HFF-Myc (cell line): ENCODE data around the gene KREMEN1.

Experiments used
- DNase-seq: peaks from one replicate; pipeline ENCODE4 v3.0.0-alpha.2; 2011; ENCODE audit warnings: low read depth; ENCODE audit errors: extremely low read depth
- H3K4me3 ChIP-seq: replicated peaks from 2 replicates; pipeline ENCODE4 v1.5.1; 2011; ENCODE audit warnings: low read depth, mild to moderate bottlenecking, control low read depth, low read length
- CTCF ChIP-seq: IDR thresholded peaks from 2 replicates; pipeline ENCODE4 v1.5.1; 2012; ENCODE audit warnings: mild to moderate bottlenecking, low read depth, low read length, control low read depth; ENCODE audit errors: missing control alignments

The KREMEN1 gene

DNA sequence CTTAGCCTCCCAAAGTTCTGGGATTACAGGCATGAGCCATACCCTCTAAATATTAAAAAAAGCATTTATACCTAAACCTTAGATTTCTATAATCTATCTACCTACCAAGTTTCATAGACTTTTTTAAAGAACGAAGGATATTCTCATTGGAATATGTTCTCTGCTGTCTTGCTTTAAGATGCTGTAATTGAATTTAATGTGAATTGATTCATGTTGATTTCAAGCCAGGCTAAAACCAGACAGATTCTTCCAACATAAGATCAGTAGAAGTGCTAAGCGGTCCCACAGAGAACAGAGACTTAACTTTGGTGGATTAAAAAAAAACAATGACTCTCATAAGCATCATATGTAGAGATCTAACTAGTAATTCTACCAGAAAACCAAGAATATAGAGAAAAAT is 14.2 kb downstream of the KREMEN1 start:
- DNase-seq = no peak
- TF ChIP-seq CTCF = no peak
- H3K4me3 ChIP-seq = no peak overlapping the region

DNA sequence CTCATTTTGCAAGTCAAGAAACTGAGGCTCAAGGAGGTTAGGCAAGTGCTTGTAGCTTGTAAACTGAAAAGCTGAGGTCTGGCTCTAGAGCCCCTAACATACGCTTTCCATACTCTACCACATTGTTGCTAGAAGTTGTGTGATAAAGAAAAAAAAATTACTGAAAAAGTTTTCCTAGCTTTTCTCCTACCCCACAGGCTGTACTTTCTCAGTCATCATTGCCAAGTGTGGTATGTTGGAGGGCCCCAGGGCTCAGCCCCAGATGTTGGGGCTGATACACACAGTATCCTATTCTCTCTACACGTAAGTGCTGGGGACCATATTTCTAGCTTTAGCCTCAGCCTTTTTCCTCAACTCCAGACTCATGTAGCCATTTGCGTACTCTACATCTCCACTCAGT is 16.0 kb downstream of the KREMEN1 start:
- TF ChIP-seq CTCF = no peak
- no peak overlapping the region for H3K4me3 ChIP-seq
- no peak for DNase-seq

- no peak for TF ChIP-seq CTCF
- no peak overlapping the region for H3K4me3 ChIP-seq
- no peak for DNase-seq
Measured at GRCh38 chr22:29089507-29089906, 16.7 kb downstream of the KREMEN1 start.

GRCh38 chr22:29090039-29090438 is 17.2 kb downstream of the KREMEN1 start:
- DNase-seq = no peak
- H3K4me3 ChIP-seq = no peak overlapping the region
- TF ChIP-seq CTCF = no peak

GRCh38 chr22:29092243-29092642 is 19.4 kb downstream of the KREMEN1 start:
- DNase-seq = no peak
- TF ChIP-seq CTCF = no peak
- no peak overlapping the region for H3K4me3 ChIP-seq

DNA sequence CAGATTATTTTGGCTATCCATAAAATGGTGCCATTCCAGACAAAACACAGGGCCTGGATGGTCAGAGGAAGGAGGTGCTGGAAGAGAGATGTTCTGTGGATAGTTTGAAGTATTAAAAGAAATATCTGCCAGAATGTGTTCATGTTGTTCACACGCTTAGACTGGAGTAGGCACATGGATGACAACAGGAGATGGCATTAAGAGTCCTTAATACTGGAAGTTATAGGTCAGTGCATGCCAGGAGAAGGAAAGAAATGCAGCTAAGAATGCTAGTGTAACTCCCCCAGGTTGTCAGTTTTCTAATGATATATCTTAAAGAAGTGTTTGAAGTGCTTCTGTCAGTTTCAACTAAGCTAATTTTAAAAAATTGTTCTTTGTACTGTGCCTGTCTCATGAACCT is 20.2 kb downstream of the KREMEN1 start:
- no peak overlapping the region for H3K4me3 ChIP-seq
- TF ChIP-seq CTCF = no peak
- no peak for DNase-seq

DNA sequence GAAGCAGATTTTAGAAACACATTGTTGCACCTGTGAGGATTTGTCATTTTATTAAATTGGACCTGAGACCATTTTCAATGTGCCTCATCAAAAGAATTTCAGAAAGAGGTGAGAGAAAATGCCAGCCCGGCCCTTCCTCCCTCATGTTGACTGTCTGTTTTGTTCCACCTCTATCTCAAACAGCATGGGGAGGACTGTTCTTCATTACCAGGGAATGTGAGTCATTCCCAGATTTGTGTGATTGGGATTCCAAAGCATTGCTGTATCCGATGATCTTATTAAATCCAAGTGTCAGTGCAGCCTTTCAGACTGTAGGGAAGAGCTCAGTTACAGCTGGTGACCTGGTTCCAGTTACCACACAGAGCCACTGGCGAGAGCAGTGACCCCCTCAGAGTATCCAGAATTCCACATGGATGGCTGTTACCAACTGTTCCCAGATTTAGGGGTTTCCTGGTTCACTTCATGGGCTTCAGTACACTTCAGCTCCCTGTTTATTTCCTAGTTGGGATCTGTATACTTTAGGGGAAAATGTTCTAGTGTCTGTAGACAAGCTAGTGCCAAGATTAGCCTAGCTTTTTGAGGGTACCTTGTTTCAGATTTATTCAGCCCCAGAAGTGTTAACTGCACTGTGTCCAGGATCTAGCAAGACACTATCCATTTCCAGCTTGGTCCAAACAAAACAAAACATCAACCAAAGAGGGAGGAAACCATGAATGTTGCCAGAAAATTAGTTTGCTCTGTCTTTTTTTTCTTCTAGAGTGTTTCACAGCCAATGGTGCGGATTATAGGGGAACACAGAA is 20.9 kb downstream of the KREMEN1 start:
- H3K4me3 ChIP-seq = no peak overlapping the region
- no peak for TF ChIP-seq CTCF
- peak; percentile 94 for DNase-seq
